NCI-H2227 treated with DMSO at 0.1 percent for 48 hours (cell line): ENCODE data around the gene SORCS2.

ENCODE experiments used
- DNase-seq: peaks from one replicate; lab custom pipeline; 2025; lab: John Stamatoyannopoulos, UW

Gene SORCS2

GRCh38 chr4:7393601-7394575 is 201.6 kb downstream of the SORCS2 start:
- DNase-seq = no peak

DNA sequence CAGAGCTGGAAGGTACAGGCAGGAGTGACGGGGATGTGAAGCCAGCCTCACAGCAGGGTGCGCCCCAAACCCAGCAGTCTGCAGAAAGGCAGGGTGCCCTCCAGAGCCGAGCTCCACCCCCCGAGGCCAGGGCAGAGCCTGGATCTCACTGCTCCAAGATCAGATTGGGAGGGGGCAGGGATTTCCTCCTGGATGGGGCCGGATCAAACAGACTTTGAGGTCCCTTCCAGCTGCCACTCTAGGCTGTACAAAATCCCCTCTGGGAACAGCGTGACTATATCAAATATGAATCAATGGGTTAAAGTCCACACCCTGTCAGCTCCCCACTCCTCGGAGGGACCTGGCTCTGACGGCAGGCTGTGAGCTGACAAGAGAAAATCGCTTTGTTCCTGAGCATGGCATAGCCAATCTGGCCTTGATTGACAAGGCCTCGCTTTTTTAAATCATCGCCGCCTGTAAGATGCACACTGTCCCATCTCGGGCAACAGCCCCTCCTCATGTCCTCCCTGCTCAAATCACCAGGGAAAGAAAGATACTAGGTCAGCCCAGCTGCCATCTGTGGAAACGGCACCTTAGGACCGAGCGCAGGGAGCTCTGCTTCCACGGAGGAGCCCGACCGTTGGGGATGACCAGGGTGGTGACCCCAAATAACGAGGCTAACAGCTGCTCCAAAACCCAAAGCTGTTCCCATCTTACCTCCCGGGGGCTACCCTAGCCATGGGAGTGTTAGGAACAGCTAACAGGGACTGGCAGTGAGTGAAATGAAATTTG is 202.5 kb downstream of the SORCS2 start:
- no peak for DNase-seq

GRCh38 chr4:7395645-7396044 is 203.3 kb downstream of the SORCS2 start:
- no peak for DNase-seq

DNA sequence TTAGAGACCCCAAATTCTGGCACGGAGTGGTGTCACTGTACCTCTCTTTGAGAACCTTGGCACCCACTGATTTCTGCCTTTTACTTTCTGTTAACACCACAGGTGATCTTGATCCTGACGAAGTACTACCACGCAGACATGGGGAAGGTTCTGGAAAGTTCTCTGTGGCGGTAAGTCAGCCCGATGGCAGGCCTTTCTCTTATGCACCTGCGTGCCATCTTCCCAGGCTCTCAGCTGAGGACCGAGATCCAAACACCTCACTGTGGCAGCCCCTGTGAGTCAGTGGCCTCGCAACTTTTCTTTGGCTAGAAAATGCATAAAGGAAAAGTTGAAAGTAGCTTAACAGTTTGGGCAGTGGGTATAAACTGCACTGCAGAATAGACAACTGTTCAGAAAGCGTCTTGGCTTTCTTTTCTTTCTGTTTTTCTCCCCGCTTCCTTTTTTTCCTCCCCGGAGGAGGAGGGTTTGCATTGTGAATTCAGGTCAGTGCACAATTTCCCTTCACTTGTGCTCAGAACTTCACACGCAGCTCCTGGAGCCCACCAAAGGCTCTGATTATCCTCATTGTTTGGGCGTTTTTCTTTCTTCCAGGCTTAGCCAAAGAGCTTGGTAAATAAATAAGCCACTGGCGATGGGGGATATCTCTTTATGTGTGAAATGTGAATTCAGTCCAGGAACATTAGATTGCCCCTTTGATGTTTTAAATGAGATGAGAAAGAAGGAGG is 204.0 kb downstream of the SORCS2 start:
- DNase-seq = no peak

GRCh38 chr4:7397206-7398103 is 205.1 kb downstream of the SORCS2 start:
- no peak for DNase-seq

- no peak for DNase-seq
Measured at GRCh38 chr4:7398104-7398423, 205.7 kb downstream of the SORCS2 start.

GRCh38 chr4:7398788-7399439 is 206.6 kb downstream of the SORCS2 start:
- no peak for DNase-seq

GRCh38 chr4:7399440-7400234 is 207.3 kb downstream of the SORCS2 start:
- no peak for DNase-seq

- DNase-seq = no peak
Measured at GRCh38 chr4:7400671-7401298, 208.4 kb downstream of the SORCS2 start.

GRCh38 chr4:7402526-7402925 is 210.2 kb downstream of the SORCS2 start:
- DNase-seq = no peak

DNA sequence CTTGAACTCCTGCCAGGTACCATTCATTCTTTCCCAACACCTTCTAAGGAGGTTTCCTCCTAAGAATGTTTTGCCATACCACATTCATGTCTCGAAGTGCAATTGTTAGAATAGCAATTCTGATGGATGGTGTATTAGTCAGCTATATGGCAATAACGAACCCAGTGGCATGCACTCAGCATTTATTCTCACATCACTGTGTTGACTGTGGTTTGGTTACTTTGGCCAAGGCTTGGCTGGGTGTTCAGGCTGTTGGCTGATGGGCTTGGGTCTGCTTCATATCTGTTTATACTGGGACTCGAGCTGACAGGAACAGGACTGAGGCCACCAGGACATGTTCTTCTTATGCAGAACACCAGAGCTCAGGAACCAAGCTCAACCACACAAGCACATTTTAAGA is 210.7 kb downstream of the SORCS2 start:
- no peak for DNase-seq

- DNase-seq = no peak
Measured at GRCh38 chr4:7408166-7408565, 215.8 kb downstream of the SORCS2 start.

DNA sequence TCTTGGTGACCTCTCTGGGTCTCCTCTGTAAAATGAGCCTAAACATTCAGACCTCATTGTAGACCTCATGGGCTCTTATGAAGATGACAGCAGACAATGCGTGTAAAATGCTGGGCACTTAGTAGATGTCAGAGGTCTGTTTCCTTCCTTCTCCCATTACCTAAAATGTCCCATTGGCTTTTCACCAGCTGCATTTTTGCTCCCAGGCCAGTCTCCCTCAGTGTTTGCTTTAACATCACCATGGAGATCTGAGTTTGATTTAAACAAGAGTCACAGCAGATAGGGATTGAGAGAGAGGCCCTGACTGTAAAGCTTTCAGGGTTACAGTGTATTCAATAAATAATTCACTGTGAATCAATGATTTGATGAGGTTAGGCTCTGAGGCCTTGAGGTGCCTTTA is 218.1 kb downstream of the SORCS2 start:
- DNase-seq = no peak

DNA sequence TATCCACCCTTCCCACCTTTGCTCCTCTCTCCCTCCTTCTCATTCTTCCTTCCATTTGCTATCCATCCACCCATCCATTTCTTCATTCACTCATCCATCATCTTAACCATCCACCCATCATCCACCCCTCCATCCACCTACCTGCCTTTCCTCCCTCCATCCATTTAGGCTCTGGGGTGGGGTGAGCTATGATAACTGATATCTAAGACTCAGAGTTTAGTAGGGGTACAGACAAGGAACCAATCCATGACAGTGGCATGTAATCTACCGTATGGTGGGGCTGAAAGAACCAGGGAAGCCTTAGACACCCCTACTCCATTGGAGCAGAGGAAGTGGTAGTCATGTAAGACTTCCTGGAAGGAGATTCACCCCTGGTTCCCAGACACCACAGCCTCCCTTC is 219.2 kb downstream of the SORCS2 start:
- DNase-seq = no peak

- no peak for DNase-seq
Measured at GRCh38 chr4:7411896-7412553, 219.7 kb downstream of the SORCS2 start.

DNA sequence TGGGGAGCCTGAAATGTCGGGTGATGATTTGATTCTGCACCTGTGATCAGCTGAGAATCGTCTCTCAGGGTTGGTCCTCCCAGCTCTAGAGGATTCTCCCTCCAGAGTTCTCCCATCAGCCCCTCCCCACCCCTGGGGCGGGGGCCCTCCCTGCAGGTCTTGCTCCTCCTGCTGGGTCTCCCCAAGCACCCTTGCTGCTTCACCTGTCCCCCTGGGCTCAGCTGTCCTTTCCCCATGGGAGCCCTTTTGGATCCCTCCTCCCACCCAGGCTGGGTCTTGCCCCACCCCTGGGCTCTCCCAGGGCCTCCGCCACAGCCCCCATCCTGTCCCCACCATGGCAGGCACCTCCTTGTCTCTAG is 220.2 kb downstream of the SORCS2 start:
- no peak for DNase-seq

- no peak for DNase-seq
Measured at GRCh38 chr4:7414046-7414445, 221.7 kb downstream of the SORCS2 start.

DNA sequence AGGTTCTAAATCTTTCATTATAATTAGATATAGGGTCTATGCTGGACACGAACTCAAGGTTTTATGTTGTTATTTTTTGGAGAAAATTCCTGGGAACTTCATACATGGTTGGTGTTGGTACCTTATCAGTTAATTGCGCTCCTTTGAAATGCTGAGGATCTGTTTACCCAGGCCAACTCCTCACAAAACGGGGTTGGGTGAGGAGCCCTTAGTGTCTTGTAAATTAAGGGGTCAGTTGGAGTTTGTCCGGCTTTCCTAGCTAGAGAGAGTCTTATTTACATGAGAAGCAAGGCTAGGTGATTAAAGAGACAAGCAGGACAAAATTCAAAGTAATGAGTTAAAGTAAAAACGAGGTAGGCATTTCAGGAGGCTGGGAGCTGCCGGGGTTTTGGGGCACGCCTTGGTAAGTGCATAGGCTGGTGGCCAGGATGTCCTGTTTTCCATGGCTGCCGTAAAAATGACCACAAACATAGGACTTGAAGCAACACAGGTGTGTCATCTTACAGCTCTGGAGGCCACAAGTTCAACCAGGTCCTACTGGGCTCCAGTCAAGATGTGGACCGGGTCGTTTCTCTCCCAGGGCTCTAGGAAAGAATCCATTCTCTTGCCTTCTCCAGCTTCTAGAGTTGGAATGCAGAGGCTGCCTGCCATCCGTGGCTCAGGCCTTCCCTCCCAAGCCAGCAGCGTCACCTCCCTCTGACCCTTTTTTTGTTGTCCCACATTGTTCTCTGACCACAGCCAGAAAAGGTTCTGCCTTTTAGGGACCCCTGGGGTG is 222.6 kb downstream of the SORCS2 start:
- DNase-seq = no peak
